ENCODE measurements around the gene C1QL2.

The C1QL2 gene

DNA sequence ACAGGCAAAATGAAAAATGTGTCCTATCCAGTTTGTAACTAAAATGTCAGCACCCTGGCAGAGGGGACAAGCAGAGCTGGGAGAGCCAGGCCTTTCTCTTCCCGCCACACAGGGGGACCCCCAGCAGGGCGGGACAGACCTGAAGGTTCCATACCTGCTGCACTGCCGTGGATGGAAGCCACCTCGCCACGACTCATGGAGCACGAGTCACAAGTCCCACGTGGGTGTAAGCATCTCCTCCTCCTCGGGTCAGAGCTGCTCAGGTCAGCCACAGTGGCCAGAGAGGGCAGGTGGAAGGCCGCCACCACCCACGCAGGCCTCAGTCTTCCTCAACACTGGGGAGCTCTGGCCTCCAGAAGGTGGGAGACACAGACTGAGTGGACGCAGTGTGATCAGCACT lies 21.0 kb downstream of the C1QL2 start:
- no peak for DNase-seq (ENCODE audit: low read depth)

DNA sequence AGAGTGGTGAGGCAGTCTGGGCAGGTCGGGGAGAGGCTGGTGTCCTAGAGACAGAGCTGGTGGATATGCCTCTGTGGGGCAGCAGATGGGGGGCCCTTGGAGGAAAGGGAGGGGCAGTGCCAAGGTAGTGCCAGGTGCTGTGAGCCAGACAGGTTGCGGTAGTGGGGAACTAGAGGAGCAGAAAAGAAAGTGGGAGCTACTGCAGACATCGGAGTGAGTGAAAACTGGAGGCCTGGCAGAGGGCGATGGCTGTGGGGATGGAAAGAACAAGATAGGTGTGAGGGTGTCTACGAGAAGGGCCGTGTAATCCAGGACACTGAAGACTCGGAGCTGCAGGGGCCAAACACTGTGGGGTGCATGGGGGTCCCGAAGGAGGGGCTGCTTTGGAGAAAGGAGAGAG lies 21.7 kb downstream of the C1QL2 start:
- DNase-seq (ENCODE audit: low read depth), result no peak

DNA sequence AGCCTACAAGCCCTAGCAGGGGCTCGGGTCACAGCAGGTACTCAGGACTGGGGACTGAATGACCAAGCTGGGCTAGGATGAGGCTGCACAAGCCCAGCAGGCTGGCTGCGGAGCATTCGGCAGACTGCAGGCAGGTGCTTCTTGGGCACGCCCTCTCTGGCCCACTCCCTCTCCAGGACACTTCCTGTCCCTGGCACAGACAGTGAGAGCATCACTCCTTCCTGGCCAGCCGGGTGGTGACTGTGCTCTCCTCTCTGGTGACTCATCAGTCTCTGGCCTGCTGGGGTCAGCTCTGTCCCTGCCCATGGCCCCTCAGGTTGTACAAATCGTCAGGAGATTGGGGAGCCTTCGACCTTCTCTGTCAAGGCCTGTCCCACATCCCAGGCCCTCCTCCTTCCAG lies 22.5 kb downstream of the C1QL2 start:
- no peak for DNase-seq (ENCODE audit: low read depth)

GRCh38 chr2:119134775-119135174 lies 23.8 kb downstream of the C1QL2 start:
- DNase-seq (ENCODE audit: low read depth), result no peak

DNA sequence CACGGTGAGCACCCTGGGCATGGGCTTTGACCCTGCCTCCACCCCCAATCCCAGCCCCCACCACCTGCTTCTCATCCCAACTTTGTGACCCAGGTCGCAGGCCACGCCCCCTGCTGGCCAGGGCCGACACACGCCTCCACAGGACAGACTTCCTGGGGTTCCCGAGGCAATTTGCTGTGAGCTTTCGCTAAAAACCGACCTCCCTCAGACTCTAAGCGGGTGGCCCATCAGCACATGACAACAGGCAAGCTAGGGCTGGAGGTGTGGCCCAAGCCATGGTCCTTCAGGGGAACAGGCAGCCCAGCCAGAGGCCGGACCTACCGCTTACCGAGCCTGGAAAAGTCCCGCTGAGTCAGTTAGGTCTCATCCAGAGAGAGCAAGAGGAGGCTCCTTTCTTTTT lies 31.9 kb downstream of the C1QL2 start:
- no peak for DNase-seq (ENCODE audit: low read depth)

- no peak for DNase-seq (ENCODE audit: low read depth)
Measured at GRCh38 chr2:119123389-119123788, 35.2 kb downstream of the C1QL2 start.

DNA sequence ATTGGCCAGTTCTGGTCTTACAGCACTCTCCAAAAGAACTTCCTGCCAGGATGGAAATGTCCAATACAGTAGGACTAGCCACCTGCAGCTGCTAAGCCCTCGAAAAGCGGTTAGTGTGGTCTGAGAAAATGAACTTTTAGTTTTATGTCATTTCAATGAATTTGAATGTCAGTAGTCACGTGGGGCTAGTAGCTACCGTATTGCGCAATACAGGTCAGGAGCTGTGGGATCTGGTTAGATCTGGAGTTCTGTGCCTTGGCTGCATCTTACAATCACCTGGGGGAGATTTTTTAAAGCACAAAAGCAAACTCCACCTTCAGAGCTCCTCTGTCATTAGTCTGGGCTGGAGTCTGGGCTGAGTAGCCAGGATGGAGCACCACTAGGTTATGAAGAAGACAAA lies 35.9 kb downstream of the C1QL2 start:
- no peak for DNase-seq (ENCODE audit: low read depth)

DNA sequence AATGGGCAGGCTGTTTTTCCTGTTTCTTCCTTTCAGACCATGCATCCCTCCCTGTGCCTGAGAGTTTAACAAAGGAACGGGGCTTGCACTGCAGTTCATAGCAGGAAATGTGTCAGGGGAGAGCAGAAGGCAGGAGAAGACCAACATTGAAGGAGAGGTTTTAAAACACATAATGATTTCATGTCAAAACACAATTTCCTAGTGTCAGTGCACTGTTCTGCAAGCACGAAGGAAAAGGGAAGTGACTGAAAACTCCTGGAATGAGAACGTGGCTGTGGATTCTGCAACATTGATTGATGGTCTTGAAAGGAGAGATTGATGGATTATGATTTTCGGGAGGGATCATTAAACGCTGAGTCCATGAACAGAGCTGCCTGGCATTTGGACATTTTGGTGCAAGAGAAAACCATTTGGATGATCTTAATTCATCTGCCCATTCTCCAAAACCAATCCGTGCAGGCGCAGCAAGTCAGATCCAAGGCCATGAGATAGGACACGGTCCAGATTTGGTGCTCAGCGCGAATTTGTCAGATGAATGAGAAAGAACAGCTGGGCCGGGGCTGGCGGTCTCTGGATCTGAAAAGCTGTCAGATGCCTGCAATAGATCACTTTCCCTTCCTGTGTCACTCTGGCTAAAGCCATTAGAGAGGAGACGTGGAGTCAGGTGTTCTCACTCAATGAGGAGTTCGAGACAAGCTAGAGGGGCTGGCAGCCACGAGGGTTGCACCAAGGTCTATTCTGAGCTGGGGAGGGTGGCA lies 38.4 kb downstream of the C1QL2 start:
- no peak for DNase-seq (ENCODE audit: low read depth)

DNA sequence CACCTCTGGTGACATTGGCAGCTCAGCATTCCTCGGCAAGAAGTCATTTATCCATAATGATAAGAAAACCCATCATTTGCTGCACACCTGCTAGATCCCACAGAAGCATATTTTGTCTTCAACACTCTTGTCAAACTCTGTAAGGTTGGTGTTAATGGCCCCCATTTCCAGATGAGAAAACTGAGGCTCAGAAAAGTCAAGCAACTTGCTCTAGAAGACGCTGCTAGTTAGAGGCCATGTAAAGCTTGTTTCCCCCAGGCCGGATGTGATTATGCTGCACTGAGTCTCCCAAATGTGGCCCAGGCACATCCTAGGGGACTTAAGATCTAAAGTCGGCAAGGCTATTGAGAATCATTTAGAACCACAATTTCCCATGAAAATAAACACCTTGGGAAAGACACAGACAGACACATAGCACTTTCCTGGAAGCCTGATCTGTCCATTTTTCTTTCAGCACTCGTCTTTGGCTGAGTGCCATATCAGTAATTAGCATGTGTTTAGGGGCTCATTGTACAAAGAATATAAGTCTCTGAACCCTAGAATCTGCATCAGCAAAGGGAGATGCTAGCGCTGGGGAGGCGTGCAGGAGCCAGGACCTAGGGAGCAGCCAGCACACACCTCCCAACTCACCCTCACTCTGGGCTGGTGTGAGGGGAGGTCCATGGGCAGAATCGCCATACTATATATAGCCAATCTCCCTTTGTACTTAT lies 39.3 kb downstream of the C1QL2 start:
- no peak for DNase-seq (ENCODE audit: low read depth)

- no peak for DNase-seq (ENCODE audit: low read depth)
Measured at GRCh38 chr2:119117891-119118882, 40.4 kb downstream of the C1QL2 start.

GRCh38 chr2:119117408-119117807 lies 41.1 kb downstream of the C1QL2 start:
- DNase-seq (ENCODE audit: low read depth), result no peak

DNA sequence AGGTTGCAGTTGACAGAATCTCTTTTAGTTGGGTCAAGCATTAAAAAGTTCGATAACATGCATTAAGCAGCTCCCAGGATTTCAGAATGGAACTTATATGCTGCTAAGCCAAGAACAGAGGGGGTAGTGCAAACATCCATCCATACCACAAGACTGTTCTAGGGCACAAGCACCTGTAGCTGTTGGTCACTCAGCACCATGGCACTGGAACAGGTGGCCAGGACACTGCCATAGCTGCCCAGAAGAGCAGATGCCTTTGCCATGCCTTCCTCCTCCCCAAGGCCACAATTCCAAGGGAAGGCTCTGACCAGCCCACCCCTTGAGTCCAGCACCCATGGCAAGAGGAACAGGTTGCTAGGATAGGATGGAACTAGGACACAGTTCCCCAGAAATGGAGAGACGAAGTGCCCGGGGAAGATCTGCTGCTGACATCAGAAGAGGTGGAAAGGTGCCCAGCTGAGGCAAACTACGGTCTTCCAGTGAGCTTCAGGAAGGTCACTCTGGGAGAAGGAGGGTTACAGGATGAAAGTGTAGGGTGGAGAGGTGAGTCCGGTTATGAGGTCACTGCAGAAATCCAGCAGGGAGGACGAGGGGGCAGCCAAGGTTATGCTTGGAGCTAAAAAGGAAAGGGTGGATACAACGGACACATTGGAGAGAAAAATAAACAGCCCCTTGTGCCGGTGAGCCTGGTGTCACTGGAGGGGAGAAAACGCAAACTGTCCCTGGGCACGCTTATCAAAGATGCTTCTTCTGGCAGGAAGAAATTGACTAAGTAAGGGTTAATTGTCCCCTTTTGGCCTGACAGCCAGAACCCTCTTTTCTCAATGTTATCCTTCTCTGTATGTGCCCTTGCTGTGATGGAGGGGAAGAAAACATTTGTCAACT lies 41.9 kb downstream of the C1QL2 start:
- no peak for DNase-seq (ENCODE audit: low read depth)

GRCh38 chr2:119114266-119114665 lies 44.3 kb downstream of the C1QL2 start:
- no peak for DNase-seq (ENCODE audit: low read depth)

GRCh38 chr2:119113489-119113770 lies 45.1 kb downstream of the C1QL2 start:
- DNase-seq (ENCODE audit: low read depth), result no peak

DNA sequence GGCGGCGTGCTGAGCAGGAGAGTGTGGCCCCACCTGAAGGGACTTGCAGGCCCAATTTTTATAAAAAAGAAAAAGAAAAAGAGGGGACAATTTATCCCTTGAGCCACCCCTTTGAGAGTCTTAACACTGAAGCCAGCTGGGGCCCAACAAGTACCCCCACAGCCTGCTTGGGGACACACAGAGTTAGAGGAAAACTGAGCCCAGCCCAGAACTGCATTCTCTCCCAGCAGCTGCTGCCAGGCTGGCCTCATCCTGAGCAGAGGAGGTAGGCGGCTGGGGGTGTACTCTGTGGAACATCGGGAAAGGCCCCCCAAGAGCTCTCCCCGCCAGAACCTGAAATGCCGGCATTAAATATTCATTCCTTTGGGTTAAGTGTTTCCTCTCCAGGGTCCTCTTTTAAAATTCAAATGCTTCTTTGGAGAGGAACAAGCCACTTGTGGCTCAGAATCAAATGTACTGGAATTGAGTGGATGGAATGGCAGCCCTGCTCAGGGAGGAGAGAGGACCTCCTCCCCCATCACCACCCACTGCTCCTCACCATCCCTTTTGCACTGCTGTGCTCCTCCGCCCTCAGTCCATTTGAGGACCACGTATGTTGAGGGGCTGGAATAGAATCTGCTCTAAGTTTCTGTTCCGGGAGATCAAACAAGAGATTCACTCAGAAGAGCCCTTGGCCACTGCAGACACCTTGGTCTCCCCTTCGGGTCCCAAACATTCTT lies 45.6 kb downstream of the C1QL2 start:
- DNase-seq (ENCODE audit: low read depth), result no peak

GRCh38 chr2:119112230-119112629 lies 46.3 kb downstream of the C1QL2 start:
- DNase-seq (ENCODE audit: low read depth), result no peak

DNA sequence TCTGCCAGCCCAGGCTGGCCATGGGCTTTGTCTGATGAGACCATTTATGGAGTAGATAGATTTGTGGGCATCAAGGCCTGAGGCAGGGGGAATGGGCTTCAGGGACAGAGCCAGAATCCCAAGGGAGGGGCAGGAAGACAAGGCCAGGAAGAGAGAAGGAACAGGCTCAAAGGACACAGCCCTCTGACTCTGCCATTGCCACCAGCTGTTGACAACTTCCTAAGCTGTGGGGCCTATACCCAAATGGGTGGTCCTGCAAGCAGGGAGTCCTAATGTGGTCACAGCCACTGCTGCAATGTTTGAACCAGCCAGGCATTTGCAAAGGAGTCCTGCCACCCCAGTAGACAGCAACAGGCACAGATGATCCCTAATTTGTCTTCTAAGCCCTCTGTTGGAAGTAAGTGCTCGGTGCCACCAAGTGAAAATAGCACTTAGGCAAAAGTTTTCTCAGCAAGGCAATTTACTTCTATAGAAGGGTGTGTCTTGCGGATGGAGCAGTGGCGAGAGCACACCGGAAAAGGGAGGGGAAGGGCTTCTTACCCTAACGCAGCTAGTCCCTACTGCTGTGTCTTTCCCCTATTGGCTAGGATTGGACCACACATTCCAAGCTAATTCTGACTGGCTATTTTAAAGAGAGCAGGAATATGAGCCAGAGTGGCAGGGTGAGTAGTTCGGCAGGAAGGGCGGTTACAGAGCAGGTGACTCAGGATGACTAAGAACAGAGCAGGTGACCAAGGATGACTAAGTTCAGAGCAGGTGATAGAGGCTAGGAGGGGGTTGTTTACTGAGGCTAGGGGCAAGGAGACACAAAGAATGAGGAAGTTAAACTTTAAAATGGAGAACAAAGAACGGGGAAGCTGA lies 47.2 kb downstream of the C1QL2 start:
- DNase-seq (ENCODE audit: low read depth), result no peak

DNA sequence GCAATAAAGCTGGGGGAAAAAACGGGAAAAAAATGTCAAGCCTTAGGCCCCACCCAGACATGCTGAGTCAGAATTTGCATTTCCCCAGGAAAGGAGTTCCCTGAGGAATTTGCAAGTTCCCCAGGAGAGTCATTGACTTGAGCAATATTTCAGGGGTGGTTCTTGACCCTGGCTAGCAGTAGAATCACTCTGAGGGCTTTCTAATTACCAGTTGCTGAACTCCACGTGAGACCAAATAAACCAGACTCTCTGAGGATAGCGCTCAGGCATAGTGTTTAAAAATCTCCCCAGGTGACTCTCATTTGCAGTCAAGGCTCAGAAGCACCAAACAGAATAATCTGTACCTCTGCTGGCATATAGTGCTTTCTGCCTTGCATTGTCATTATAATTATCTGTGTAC lies 48.7 kb downstream of the C1QL2 start:
- no peak for DNase-seq (ENCODE audit: low read depth)

GRCh38 chr2:119108186-119108585 lies 50.4 kb downstream of the C1QL2 start:
- DNase-seq (ENCODE audit: low read depth), result no peak

GRCh38 chr2:119106301-119106897 lies 52.2 kb downstream of the C1QL2 start:
- no peak for DNase-seq (ENCODE audit: low read depth)
